ENCODE measurements around the gene ZFYVE9.

Gene ZFYVE9

GRCh38 chr1:52253421-52253820, 111.5 kb downstream of the ZFYVE9 start:
- DNase-seq (ENCODE audit: low read depth), result no peak

- no peak for DNase-seq (ENCODE audit: low read depth)
Observed at GRCh38 chr1:52259886-52260285, 118.0 kb downstream of the ZFYVE9 start.

GRCh38 chr1:52263153-52263910, 121.4 kb downstream of the ZFYVE9 start:
- no peak for DNase-seq (ENCODE audit: low read depth)

- DNase-seq (ENCODE audit: low read depth), result no peak
Observed at GRCh38 chr1:52264530-52265115, 122.7 kb downstream of the ZFYVE9 start.

- DNase-seq (ENCODE audit: low read depth), result no peak
Observed at GRCh38 chr1:52266507-52266906, 124.6 kb downstream of the ZFYVE9 start.

GRCh38 chr1:52268372-52268771, 126.5 kb downstream of the ZFYVE9 start:
- no peak for DNase-seq (ENCODE audit: low read depth)

- DNase-seq (ENCODE audit: low read depth), result no peak
Observed at GRCh38 chr1:52281518-52281917, 139.6 kb downstream of the ZFYVE9 start.

- no peak for DNase-seq (ENCODE audit: low read depth)
Observed at GRCh38 chr1:52288286-52288685, 146.4 kb downstream of the ZFYVE9 start.

GRCh38 chr1:52294580-52294979, 152.7 kb downstream of the ZFYVE9 start:
- no peak for DNase-seq (ENCODE audit: low read depth)

GRCh38 chr1:52296345-52296744, 154.5 kb downstream of the ZFYVE9 start:
- no peak for DNase-seq (ENCODE audit: low read depth)

- no peak for DNase-seq (ENCODE audit: low read depth)
Observed at GRCh38 chr1:52305417-52306226, 163.7 kb downstream of the ZFYVE9 start.

GRCh38 chr1:52306227-52307006, 164.5 kb downstream of the ZFYVE9 start:
- no peak for DNase-seq (ENCODE audit: low read depth)

- no peak for DNase-seq (ENCODE audit: low read depth)
Observed at GRCh38 chr1:52321061-52321460, 179.2 kb downstream of the ZFYVE9 start.

GRCh38 chr1:52323731-52324130, 181.8 kb downstream of the ZFYVE9 start:
- no peak for DNase-seq (ENCODE audit: low read depth)

- no peak for DNase-seq (ENCODE audit: low read depth)
Observed at GRCh38 chr1:52325786-52326185, 183.9 kb downstream of the ZFYVE9 start.

GRCh38 chr1:52328615-52329014, 186.7 kb downstream of the ZFYVE9 start:
- DNase-seq (ENCODE audit: low read depth), result no peak

- DNase-seq (ENCODE audit: low read depth), result no peak
Observed at GRCh38 chr1:52332411-52332810, 190.5 kb downstream of the ZFYVE9 start.

- no peak for DNase-seq (ENCODE audit: low read depth)
Observed at GRCh38 chr1:52334906-52335528, 193.1 kb downstream of the ZFYVE9 start.

GRCh38 chr1:52337439-52337838, 195.6 kb downstream of the ZFYVE9 start:
- no peak for DNase-seq (ENCODE audit: low read depth)

GRCh38 chr1:52341655-52342260, 199.9 kb downstream of the ZFYVE9 start:
- DNase-seq (ENCODE audit: low read depth), result no peak

GRCh38 chr1:52343979-52344378, 202.1 kb downstream of the ZFYVE9 start:
- DNase-seq (ENCODE audit: low read depth), result no peak
